ENCODE data around the gene RAB21.

Gene RAB21

DNA sequence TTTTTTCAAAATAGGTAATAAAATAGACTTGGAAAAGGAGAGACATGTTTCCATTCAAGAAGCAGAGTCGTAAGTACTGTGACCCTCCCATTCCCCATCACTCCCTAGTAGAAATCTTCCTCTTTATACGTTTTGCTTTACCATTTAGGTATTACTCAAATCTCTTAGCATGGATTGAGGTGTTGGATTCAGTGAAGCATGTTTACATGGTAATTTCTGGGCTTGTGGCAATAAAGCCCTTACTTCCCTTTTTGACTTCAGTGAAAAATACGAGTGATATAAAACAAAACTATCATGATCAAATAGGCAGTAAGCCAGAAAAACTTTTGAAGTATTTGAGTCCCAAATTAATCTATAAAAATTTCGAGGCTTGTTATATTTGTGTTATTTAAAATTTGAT, 27.4 kb downstream of the RAB21 start:
- DNase-seq (ENCODE audit: low read depth), result no peak
- H3K4me3 ChIP-seq (ENCODE audit: low read length), result no peak overlapping the region
- TF ChIP-seq, protein P1, sequence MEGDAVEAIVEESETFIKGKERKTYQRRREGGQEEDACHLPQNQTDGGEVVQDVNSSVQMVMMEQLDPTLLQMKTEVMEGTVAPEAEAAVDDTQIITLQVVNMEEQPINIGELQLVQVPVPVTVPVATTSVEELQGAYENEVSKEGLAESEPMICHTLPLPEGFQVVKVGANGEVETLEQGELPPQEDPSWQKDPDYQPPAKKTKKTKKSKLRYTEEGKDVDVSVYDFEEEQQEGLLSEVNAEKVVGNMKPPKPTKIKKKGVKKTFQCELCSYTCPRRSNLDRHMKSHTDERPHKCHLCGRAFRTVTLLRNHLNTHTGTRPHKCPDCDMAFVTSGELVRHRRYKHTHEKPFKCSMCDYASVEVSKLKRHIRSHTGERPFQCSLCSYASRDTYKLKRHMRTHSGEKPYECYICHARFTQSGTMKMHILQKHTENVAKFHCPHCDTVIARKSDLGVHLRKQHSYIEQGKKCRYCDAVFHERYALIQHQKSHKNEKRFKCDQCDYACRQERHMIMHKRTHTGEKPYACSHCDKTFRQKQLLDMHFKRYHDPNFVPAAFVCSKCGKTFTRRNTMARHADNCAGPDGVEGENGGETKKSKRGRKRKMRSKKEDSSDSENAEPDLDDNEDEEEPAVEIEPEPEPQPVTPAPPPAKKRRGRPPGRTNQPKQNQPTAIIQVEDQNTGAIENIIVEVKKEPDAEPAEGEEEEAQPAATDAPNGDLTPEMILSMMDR (conservative IDR thresholded peaks at IDR 0.05; ENCODE audit: low read length), result no peak

DNA sequence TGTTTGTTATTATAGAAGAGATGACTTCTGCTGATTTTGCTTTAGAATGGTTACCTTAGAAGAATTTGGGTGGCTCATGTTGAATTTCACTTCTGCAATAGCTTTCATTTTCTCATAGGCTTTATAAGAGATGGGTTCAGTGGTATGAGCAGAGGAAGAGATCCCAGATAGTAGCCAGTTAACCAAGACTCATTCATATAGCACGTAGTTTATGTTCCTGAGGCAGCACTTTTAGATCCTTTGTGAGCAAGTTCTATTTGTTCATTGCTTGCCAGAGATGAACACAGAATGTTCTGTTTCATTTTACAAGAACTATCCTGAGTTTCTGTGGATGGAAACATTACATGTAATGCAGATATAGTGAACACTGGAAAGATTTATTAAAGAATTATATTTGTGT, 32.2 kb downstream of the RAB21 start:
- TF ChIP-seq, protein P1 (conservative IDR thresholded peaks at IDR 0.05; ENCODE audit: low read length), result no peak
- no peak overlapping the region for H3K4me3 ChIP-seq (ENCODE audit: low read length)
- DNase-seq (ENCODE audit: low read depth), result no peak

DNA sequence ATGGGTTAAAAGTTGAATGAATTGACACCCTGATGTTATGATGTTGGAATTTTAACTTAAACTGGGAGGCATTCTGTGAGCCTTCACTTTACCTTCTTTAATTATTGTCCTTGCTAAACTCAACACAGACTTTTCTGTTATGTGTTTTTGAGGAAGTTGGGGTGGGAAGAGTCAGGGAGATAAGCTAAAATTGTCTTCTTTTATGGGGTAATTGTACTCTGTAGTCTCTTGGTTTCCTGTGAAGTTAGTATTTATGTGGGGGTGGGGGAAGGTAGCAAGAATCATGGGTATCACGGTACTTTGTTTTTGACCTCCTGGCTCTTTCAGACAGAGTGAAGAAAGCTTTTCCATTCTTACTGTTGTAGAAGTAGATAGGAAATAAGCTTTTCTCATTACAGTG, 32.9 kb downstream of the RAB21 start:
- H3K4me3 ChIP-seq (ENCODE audit: low read length), result no peak overlapping the region
- no peak for DNase-seq (ENCODE audit: low read depth)

DNA sequence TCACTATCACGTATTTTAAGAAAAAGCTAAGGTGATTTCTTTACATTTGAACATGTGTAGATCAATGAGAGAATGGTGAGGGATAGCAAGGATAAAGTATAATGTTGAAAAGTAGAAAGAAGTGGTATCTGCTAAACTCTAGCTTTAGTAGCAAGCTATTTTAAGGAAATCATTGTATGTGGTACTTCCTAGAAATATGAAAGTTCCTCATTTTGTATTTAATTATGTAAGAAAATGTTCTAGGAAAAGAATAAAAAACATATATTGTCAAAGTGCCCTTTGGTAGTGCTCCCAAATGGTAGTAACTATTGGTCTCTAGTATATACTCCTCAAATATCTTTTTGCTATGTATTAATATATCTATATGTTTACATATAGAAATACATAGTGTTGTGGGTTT, 35.7 kb downstream of the RAB21 start:
- no peak for DNase-seq (ENCODE audit: low read depth)
- TF ChIP-seq, protein P1 (conservative IDR thresholded peaks at IDR 0.05; ENCODE audit: low read length), result no peak
- no peak overlapping the region for H3K4me3 ChIP-seq (ENCODE audit: low read length)

More for the DNA sequence above, 32.9 kb downstream of the RAB21 start:
- TF ChIP-seq, protein P1 (conservative IDR thresholded peaks at IDR 0.05; ENCODE audit: low read length), result no peak

DNA sequence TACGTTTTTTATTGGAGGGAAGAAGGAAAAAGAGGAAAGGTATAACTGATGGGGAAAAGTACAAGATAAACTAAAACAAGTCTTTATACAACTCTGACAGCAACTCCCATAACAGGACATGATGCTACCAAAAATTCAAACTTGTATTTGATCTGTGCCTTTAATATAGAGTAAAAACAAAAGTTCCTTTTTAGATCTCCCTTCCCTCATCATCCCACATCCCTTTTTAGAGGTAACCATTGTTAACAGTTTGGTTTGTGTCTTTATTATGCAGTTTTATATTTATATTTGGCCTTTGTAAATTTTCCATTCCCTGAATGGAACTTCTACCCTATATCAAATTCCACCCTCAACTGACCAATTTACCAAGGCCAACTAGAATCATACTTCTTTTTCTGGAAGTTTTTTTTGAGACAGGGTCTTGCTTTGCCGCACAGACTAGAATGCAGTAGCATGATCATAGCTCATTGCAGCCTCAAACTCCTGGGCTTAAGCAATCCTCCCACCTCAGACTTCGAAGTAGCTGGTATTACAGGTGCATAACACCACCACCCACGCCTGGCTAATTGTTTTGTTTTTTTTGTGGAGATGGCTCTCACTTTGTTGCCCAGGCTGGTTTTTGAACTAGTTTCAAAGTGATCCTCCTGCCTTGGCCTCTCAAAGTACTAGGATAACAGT, 36.9 kb downstream of the RAB21 start:
- H3K4me3 ChIP-seq (ENCODE audit: low read length), result no peak overlapping the region
- no peak for DNase-seq (ENCODE audit: low read depth)
- TF ChIP-seq, protein P1 (conservative IDR thresholded peaks at IDR 0.05; ENCODE audit: low read length), result no peak

DNA sequence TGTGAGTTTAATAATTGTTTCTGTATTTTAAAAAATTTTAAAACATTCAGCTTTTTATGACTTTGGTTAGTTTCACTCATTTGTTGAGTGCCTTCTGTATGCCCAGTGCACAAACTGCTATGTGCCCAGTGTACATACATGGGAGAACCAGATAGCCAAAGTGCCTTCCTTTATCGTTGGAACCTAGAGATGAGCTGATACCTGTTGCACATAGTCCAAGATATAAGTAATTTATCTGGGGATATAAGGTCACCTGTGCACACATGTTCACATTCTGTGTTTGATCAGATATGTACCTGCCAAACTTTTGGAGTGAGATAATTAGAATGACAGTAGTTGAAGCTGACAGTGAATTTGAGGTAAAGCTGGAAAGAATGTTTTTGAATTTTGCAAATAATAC, 37.9 kb downstream of the RAB21 start:
- TF ChIP-seq, protein P1 (conservative IDR thresholded peaks at IDR 0.05; ENCODE audit: low read length), result no peak
- H3K4me3 ChIP-seq (ENCODE audit: low read length), result no peak overlapping the region
- DNase-seq (ENCODE audit: low read depth), result no peak

DNA sequence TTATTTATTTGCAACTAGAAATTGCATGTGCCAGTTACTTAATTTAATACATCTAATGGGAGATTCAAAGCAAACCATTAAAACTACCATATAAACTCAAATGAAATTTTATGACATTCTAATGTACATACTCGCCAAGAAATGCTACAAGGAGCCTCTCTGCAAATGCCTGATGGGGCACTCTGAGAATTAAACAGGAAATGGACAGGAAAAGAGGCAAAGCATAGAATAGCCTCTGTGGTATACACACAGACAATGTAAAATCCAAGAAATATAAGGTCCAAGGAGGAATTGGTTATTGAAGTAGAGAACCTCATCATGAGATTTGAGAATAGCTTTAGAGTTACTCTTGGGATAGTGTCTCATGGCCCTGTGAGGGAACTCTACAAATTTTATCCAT, 41.2 kb downstream of the RAB21 start:
- H3K4me3 ChIP-seq (ENCODE audit: low read length), result no peak overlapping the region
- TF ChIP-seq, protein P1 (conservative IDR thresholded peaks at IDR 0.05; ENCODE audit: low read length), result no peak
- no peak for DNase-seq (ENCODE audit: low read depth)
